ENCODE measurements around the gene DEAF1.
A peak's percentile ranks its signal among the peaks of the same experiment; 100 is the strongest.
"Not testable (repeated sequence)": the region's sequence is repeated elsewhere in the genome, so short reads cannot be mapped to it uniquely, and the experiment has no call there.

Gene DEAF1

DNA sequence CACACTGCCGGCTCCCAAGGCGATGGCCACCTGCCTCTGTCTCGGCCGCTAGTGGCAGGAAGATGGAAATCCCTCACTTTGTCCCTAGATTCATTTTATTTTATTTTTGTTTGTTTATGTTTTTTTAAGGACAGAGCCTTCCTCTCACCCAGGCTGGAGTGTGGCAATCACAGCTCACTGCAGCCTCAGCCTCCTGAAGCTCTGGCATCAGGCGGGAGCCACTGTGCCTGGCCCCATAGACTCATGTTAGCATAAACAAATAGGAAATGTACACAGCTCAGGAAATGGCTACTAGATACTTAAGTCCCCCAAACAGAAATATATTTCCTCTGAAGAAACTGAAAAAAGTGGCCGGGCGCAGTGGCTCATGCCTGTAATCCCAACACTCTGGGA, 4.1 kb upstream of the DEAF1 start:
- DNase-seq: no peak

- DNase-seq: no peak
These were observed 3.6 kb upstream of the DEAF1 start for GRCh38 chr11:698493-699115.

DNA sequence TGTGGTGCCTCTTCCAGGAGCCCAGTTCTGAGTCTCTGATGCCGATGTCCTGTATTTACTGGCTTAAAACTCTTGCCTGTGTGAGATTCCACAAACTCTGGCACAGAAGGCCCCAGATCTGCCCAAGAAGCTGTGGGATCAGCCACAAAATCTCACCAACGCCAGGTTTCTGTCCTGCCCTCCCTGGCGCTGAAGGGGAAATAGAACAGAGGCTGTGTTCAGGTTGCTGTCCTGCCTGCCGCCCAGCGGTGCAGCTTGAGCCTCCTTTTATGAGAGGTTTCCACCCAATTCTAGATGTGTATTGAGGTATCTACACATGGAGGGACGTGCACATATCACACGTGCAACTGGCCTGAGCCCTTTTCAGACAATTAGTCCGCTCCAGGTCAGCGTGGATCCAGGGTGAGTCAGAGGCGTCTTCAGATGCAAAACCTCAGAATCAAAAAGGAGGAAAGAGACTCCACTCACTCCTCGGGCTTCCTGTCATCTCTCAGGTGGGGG, 2.8 kb upstream of the DEAF1 start:
- DNase-seq: no peak

DNA sequence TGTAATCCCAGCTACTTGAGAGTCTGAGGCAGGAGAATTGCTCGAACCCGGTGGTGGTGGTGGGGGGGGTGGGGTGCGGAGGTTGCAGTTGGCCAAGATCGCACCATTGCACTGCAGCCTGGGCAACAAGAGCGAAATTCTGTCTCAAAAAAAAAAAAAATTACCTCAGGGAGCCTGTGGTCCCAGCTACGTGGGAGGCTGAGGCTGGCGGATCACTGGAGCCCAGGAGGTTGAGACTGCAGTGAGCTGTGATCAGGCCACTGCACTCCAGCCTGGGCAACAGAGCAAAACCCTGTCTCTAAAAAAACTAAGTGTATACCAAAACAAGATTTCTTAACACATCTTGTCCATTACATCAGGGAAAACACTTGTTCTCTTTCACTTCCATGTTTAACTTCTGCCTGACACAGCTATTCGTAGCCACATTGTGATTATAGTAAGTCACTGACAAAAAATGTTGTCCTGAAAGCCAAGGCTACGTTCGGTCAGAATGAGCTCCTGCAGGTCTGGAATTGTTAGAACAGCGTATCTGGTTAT, 2.0 kb upstream of the DEAF1 start:
- DNase-seq: no peak

GRCh38 chr11:695538-696248, 671 bp upstream of the DEAF1 start, which contains the start of gene TMEM80:
TSS of gene TMEM80 (plus strand) at chr11:695816. CDS start at chr11:695828, 12 bp downstream.
- DNase-seq: peak; percentile 90

GRCh38 chr11:695288-695537, 191 bp upstream of the DEAF1 start:
- no peak for DNase-seq

DNA sequence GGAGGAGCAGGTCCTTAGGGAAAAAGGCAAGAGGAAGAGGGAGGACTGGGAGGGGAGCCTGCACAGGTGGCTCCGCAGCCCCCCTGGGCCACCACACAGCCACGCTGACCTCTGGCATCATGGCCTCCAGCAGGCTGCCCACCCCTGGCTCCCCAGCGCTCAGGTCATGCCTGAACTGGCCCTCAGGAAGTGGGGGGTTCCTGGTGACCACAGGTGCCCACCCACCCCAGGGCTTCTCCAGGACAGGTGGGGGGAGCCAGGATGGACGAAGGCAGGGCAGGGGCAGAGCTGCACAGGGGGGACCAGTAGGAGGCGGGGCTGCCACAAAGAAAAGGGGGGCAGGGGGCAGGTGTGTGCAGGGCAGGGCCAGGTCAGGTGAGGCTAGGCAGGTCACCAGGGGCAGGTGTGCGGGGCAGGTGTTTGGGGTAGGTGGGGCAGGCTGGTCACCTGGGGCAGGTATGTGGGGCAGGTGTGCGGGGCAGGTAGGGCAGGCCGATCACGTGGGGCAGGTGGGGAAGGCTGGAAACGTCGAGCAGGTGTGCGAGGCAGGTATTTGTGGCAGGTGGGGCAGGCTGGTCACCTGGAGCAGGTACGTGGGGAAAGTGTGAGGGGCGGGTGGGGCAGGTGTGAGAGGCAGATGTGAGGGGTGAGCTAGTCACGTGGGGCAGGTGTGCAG, 997 bp downstream of the DEAF1 start:
- no peak for DNase-seq

DNA sequence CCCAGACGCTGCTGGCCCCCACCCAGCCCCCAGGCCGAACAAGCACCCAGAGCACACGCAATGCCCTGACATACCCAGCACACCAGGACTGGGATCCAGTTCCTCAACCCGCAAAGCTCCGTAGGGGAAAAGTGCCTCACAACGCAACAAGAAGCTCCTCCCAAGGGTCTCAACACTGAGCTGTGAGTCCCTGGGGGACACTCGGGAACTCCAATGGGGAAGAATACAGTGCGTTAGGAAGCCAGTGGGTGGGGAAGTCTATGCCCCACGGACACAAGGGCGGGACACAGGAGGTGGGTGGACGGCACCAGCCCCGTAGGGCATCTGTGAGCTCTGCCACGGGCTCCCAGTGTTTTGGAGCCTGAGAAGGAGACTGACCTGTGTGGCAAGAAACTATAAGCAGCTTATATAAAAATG, 1.6 kb downstream of the DEAF1 start:
- no peak for DNase-seq

GRCh38 chr11:692824-693414, 2.1 kb downstream of the DEAF1 start:
- no peak for DNase-seq

- no peak for DNase-seq
These were observed 3.1 kb downstream of the DEAF1 start for GRCh38 chr11:691710-692590.

DNA sequence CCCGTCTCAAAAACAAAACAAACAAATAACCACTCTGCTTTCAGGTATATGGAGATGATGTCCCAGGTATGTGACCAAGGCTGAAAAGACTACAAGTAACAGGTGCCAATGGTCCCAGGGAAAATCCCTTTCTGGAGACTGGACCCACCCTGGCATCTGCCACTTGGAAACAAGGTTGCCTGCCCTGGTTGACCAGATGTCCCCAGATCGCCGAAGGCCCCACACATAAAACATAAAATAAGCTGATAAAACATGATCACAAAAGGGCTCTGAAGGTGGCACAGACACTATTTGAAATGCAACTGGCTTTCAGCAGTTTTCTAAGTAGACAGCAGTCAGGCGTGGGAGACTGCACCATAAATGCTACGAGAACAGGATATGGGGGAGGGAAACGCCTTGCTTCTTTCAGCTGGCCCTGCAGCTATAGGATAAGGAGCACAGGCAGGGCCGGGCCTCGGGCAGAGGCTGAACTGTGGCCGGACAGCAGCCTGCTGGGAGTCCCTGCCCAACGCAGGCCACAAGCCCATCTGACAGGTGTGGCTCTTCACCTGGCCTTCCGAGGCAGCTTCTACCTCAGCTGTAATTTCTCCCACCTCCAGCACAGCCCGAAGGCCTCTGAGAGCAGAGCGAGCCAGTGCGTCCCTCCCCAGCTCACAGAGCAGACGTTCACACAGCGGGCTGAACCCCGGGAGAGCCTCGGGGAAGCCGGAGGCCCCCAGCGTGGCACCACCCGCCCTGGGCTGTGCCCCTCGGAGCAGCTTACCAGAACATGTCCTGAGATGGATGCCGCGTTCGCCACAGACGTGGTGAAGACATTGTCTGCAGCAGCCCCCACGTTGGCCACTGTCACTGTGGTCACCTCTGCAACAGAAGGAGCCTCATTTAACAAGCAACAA, 4.0 kb downstream of the DEAF1 start:
- no peak for DNase-seq

GRCh38 chr11:690244-690643, 4.8 kb downstream of the DEAF1 start:
- DNase-seq: not testable (repeated sequence)

- no peak for DNase-seq
These were observed 5.4 kb downstream of the DEAF1 start for GRCh38 chr11:689625-690024.

DNA sequence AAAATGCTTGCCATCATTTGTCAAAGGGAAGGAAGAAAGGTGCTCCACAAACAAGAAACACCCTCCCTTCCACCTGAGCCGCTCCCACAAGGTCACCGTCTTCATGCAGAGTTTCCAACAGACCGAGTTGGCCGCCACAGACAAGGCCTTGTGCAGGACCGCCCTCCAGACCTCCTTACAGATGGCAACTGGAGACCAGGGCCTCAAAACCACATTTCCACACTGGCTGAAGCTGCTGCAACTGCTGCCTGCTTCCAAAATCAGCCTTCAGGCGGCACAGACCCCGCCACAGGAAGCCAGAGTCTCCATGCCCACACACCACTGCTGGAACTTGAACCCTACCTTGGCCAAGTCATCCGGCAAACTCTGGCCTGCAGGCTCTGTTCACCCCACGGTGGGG, 6.3 kb downstream of the DEAF1 start:
- no peak for DNase-seq

GRCh38 chr11:687751-688150, 7.3 kb downstream of the DEAF1 start:
- DNase-seq: no peak

- DNase-seq: no peak
These were observed 8.4 kb downstream of the DEAF1 start for GRCh38 chr11:686451-687243.

- no peak for DNase-seq
These were observed 14.1 kb downstream of the DEAF1 start for GRCh38 chr11:680970-681369.

DNA sequence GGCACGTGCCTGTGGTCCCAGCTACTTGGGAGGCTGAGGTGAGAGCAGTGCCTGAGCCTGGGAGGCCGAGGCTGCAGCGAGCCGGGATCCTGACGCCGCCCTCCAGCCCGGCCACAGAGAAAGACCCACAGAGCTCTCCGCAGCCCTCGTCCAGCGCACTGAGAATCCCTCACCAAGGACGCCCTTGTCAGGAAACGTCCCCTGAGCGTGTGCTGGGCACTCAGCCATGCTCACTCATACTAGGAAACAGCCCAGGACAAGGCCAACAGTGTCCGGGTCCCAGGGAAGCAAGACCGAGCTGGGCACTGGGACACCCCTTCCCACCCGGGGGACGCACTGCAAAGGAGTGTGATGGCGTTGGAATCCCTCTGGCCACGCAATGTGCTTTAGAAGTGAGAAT, 14.5 kb downstream of the DEAF1 start:
- DNase-seq: no peak

DNA sequence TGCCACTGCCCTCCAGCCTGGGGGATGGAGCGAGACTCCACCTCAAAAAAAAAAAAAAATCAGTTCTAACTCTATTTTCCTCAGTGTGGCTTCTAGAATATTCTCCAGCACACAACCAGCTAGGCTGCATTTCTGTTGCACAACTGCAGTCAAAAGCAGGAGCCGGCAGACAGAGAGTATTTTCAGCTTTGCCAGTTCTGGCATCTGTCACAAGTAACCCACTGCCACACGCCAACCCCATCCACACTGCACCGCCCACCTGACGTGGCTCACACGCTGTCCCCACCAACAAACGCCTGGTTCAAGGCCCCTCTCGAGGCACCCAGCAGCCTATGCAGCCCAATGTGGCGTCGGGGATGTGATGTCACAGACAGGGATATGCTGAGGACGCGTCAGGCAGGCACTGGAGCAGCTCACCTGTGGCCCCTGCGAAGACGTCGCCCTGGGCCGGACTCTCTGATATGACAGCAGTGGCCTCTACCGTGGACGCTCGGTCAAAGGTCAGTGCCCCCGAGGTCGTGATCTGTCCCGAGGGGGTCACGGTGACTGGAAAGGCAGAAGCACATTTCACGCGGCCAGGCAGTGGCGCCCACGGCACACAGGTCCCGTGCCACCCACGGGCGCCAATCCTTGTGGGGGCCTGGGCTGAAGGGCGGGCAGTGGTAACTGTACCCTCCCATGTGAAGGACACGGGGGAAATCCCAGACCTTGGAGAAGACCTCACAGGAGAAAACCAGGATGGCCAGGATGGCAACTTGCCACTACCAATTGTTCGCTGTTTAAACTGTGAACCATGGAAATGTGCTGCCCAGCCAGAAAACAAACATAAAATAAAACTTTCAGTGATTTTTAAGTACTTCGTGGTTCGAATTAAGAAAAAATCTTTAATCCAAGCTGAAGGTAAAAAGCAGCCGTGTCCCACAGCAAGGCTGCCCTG, 15.5 kb downstream of the DEAF1 start:
- no peak for DNase-seq
